Mucosa of rectum (tissue), 2 donors: ENCODE results near the gene CABCOCO1.

Experiments
- H3K27ac ChIP-seq, 2 donors: one replicate each; pipeline ENCODE4 v1.7.0; 2013; ENCODE audit warnings: inconsistent platforms in 2 of 2, low read depth in 2 of 2, low read length in 2 of 2
- H3K27me3 ChIP-seq, 2 donors: one replicate each; pipeline ENCODE4 v1.7.0; 2013; ENCODE audit warnings: low read length in 2 of 2; ENCODE audit not compliant: control insufficient read depth in 2 of 2, insufficient read depth in 2 of 2
- H3K36me3 ChIP-seq, 2 donors: one replicate each; pipeline ENCODE4 v1.7.0; 2013; ENCODE audit warnings: low read length in 2 of 2; ENCODE audit not compliant: control insufficient read depth in 2 of 2, insufficient read depth in 2 of 2
- H3K4me1 ChIP-seq, 2 donors: one replicate each; pipeline ENCODE4 v1.7.0; 2013; ENCODE audit warnings: low read length in 2 of 2, mild to moderate bottlenecking in 1 of 2; ENCODE audit not compliant: control insufficient read depth in 2 of 2, insufficient read depth in 2 of 2
- H3K4me3 ChIP-seq, 2 donors: one replicate each; pipeline ENCODE4 v1.7.0; 2013; ENCODE audit warnings: low read length in 2 of 2
- H3K9ac ChIP-seq, 2 donors: one replicate each; pipeline ENCODE4 v1.7.0; 2013; ENCODE audit warnings: low read length in 2 of 2, low read depth in 1 of 2, mild to moderate bottlenecking in 1 of 2
- H3K9me3 ChIP-seq, 2 donors: one replicate each; pipeline ENCODE4 v1.7.0; 2013; ENCODE audit warnings: low read length in 2 of 2; ENCODE audit not compliant: control insufficient read depth in 2 of 2
- donor health status: healthy.
- donor health status: Normal muscosa, but diverticular disease.

CABCOCO1 gene

DNA sequence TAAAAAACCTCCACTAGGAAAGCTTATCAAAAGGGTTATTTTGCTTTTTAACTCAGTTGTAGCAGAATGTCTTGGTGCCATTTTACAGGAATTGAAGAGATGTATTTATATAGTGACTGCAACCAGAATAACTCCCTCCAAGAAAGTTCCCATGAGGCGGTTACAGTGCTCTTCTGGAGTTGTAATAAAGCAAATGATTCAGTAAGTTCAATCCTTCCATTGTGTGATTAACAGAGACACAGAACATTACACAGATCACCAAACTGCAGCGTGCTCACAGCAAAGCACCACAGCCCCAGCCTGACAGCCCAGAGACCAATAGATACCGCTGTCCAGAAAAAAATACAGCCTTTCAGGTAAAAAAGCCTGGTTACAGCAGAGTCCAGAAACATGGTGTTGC is 21.9 kb upstream of the CABCOCO1 start:
- no peaks in the 10 kb centered on the region for H3K4me1 ChIP-seq
- no peaks in the 10 kb centered on the region for H3K36me3 ChIP-seq
- H3K27me3 ChIP-seq, result no peaks in the 10 kb centered on the region
- no peak overlapping the region for H3K27ac ChIP-seq
- H3K4me3 ChIP-seq, result no peak overlapping the region
- H3K9me3 ChIP-seq, result no peaks in the 10 kb centered on the region
- no peak overlapping the region for H3K9ac ChIP-seq

DNA sequence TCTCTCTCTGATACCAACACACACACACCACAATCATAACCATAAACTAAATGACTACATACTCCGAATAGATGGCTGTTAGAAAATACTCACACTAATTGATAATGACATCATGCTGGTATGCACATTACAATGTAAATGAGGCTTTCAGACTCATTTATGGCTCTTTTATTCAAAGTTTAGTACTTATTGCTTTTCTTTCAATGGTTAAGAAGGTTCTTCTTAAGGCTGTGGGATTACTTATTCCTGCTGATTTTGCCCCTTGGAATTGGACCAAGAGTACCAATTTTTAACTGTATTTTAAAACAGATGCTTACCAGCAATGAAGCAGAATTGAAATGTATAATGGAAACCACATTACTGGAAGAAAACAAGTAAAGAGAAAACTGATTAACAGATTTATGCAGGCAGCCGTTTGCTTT is 20.6 kb upstream of the CABCOCO1 start:
- Histone ChIP-seq H3K27ac (no peak overlapping the region), H3K9me3 (no peaks in the 10 kb centered on the region), H3K27me3 (no peaks in the 10 kb centered on the region), H3K36me3 (no peaks in the 10 kb centered on the region), H3K4me3 (no peak overlapping the region), H3K4me1 (no peaks in the 10 kb centered on the region), H3K9ac (no peak overlapping the region)

DNA sequence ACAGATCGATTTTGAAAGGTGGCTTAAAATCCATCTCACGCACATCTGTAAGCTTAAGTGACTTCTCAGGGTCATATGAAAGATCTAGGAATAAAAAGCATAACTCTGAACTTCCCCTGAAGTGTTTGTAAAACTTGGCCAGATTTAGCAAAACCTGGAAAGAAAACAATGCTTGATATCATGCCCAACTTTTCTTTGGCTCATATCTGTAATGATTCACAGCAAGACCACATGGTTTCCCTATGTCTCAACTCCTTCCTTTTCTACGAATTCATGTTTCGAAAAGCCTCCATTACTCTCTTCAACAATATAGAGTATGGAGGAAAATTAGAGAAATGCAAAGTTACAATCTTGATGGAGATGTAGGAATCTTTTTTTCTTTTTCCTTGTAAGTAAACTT is 20.1 kb upstream of the CABCOCO1 start:
- H3K9me3 ChIP-seq, result no peaks in the 10 kb centered on the region
- H3K4me1 ChIP-seq, result no peaks in the 10 kb centered on the region
- no peak overlapping the region for H3K27ac ChIP-seq
- no peak overlapping the region for H3K9ac ChIP-seq
- no peaks in the 10 kb centered on the region for H3K36me3 ChIP-seq
- no peaks in the 10 kb centered on the region for H3K27me3 ChIP-seq
- no peak overlapping the region for H3K4me3 ChIP-seq

DNA sequence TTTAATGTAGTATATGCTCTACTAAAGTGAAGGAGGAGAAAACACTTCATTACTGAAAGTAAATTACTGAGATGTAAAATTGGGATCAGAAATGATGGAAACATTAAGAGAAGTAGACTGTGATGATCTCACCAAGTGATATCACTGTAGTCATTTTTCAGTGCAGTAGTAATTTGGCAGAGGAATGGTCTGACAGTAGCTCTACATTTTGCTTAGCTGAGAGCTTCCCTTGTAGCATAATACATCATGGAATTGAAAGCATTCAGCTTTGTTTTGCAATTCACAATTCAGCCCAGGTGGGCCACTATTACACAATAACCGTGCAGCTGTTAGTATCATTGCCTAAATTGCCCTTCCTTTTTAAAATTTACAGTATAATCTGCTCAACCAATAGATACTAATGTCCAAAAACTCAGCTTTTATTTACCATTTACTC is 19.4 kb upstream of the CABCOCO1 start:
- no peak overlapping the region for H3K9ac ChIP-seq
- H3K27ac ChIP-seq, result no peak overlapping the region
- no peaks in the 10 kb centered on the region for H3K9me3 ChIP-seq
- H3K4me3 ChIP-seq, result no peak overlapping the region
- no peaks in the 10 kb centered on the region for H3K4me1 ChIP-seq
- H3K36me3 ChIP-seq, result no peaks in the 10 kb centered on the region
- no peaks in the 10 kb centered on the region for H3K27me3 ChIP-seq

DNA sequence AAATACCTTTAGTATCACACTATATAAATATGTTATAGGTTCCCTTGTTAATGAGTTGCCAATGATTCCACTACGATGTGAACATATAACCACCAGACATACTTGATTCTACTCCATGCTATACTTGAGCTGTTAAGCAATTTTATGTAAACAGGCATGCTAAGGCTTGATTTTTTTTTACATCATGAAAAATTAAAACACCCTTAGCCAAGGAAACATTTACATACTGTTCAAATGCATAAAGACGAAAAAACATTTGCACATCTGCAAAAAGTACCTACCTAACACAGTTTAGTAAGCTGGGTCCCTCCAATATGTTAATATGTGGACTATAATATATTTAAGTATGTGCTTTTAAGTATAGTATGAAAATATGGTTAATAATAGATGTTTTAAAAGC is 9.0 kb upstream of the CABCOCO1 start:
- Histone ChIP-seq H3K4me3 (no peak overlapping the region), H3K36me3 (no peaks in the 10 kb centered on the region), H3K27me3 (no peaks in the 10 kb centered on the region), H3K9me3 (no peaks in the 10 kb centered on the region), H3K27ac (no peak overlapping the region), H3K4me1 (no peaks in the 10 kb centered on the region), H3K9ac (no peak overlapping the region)

DNA sequence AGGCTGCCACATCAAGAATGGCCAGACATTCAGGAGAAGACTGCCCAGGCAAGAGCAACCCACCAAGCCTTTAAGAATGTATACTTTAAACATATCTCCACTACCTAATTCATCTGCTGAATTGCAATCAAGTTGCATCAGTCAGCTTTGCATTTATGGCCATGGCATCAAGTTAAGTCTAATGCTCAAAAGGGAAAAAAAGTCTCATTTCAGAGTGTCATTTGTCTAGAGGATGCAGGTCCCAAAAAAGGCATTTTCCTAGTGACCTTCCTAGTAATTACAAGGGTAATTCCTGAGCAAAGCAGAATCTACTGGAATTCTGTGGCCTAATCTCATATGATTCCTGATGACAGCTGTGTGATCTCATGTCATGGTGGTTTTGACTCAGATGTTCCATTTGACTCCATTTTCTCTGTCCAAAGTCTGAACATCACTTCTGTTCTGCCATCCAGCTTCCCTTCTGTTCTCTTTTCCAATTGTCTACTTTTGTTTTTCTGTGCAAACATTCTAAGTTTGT is 7.3 kb upstream of the CABCOCO1 start:
- no peaks in the 10 kb centered on the region for H3K36me3 ChIP-seq
- H3K4me3 ChIP-seq, result no peak overlapping the region
- no peaks in the 10 kb centered on the region for H3K27me3 ChIP-seq
- no peak overlapping the region for H3K9ac ChIP-seq
- no peaks in the 10 kb centered on the region for H3K4me1 ChIP-seq
- no peaks in the 10 kb centered on the region for H3K9me3 ChIP-seq
- H3K27ac ChIP-seq, result no peak overlapping the region

DNA sequence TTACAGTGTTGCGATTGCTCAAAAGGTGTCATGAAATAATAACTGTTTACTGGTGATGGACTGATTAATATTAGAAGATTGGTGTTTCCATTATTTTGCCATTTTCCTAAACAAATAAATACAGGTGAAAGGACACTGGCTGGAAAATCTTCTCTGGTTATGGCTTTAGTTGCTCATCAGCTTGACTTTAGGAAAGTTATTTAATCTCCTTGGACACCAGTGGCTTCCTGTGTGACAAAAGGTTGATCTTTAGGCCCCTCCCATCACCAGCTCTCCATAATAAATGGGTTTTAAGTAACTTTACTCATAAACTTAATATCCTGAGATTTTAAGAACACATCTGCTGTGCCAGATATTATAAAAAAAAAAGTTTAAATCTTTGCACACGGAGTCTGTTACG is 737 bp downstream of the CABCOCO1 start:
- Histone ChIP-seq H3K9me3 (no peaks in the 10 kb centered on the region), H3K9ac (no peak overlapping the region), H3K4me1 (no peaks in the 10 kb centered on the region), H3K36me3 (no peaks in the 10 kb centered on the region), H3K27ac (no peak overlapping the region), H3K4me3 (peak overlapping the region; percentile 56 to 58), H3K27me3 (no peaks in the 10 kb centered on the region)

DNA sequence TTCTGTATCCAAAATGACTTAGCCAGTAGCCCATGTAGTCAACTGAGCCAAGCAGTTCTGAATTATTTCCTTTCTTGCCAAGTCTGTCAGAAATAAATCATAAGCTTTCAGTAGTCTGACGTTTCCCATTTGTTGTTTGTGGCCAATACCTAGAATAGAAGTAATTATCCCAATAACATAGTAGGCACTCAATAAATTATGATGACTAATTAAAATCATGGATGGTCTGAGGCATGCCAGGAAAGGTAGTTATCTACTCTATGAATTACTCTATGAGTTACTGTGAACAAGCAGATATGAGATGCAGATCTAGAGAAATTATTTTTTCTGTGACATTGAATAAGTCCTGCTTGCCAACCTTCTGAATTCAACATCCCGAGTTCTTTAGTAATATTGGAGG is 2.3 kb downstream of the CABCOCO1 start:
- Histone ChIP-seq H3K4me3 (no peak overlapping the region), H3K36me3 (no peaks in the 10 kb centered on the region), H3K27ac (no peak overlapping the region), H3K27me3 (no peaks in the 10 kb centered on the region), H3K9me3 (no peaks in the 10 kb centered on the region), H3K4me1 (no peaks in the 10 kb centered on the region), H3K9ac (no peak overlapping the region)

DNA sequence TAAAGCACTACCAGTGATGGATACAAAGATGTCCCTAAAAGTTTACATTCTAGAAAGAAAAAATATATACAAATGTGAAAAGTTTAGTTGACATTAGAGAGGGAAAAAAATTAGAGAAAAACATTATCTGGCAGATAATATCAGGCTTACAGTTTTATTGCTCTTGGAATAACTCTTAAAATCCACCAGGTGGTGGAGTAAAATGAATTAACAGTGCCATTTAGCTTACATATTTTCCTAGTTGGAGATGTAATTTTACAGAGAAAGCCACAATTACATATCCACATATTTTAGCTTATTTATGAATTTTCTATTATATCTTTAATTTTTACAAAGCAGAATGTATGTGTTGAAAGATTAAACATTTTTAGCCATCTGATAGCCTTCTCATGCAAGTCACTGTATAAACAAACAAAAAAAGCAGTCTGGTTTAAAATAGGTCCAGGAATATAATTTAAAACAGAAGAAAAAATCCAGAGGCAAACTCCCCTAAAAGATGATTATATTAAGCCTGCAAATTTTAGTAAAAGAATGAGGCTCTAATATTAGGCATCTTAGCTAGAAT is 6.5 kb downstream of the CABCOCO1 start:
- Histone ChIP-seq H3K4me1 (no peaks in the 10 kb centered on the region), H3K27me3 (no peaks in the 10 kb centered on the region), H3K27ac (no peak overlapping the region), H3K9me3 (no peaks in the 10 kb centered on the region), H3K9ac (no peak overlapping the region), H3K36me3 (no peaks in the 10 kb centered on the region), H3K4me3 (no peak overlapping the region)

DNA sequence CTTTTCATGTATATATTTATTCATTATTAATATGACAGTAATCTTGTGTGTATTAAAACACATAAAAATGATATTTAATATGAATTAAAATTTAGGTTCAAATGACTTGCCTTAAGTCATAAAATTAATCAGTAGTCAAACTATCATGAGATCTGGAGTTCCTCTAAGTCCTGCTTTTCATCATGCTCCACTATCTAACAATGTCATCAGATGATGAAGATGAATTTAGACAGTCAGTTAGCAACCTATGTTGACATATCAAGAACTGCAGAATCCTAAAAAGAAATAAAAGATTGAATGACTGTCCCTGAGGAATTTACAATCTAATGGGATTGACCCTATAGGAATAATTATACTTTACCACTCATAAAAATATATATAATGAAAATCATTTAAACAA is 7.1 kb downstream of the CABCOCO1 start:
- no peaks in the 10 kb centered on the region for H3K4me1 ChIP-seq
- no peaks in the 10 kb centered on the region for H3K27me3 ChIP-seq
- H3K4me3 ChIP-seq, result no peak overlapping the region
- no peaks in the 10 kb centered on the region for H3K9me3 ChIP-seq
- no peak overlapping the region for H3K27ac ChIP-seq
- H3K36me3 ChIP-seq, result no peaks in the 10 kb centered on the region
- H3K9ac ChIP-seq, result no peak overlapping the region

DNA sequence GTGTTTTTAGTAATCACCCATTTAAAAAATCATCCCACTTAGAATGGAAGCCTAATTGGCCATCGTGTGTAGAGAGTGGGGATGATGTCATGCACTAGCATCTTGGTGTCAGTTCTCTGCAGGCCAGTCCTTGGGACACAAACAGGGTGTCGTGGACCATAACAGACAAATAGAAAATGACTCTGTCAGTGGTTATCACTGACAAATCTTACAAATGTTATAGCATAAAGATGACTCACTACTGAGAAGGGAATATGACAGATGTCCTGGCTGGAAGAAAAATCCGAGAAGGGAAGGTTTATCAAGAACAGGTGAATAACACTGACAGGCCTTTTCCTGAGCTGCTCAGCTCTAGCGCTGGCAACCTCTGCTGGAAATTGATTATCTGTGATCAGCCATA is 10.6 kb downstream of the CABCOCO1 start:
- Histone ChIP-seq H3K4me1 (no peaks in the 10 kb centered on the region), H3K27me3 (no peaks in the 10 kb centered on the region), H3K36me3 (no peaks in the 10 kb centered on the region), H3K9ac (no peak overlapping the region), H3K27ac (no peak overlapping the region), H3K9me3 (no peaks in the 10 kb centered on the region), H3K4me3 (no peak overlapping the region)
